Parathyroid adenoma (tissue), 2 donors: ENCODE data around the gene DEDD2.

ENCODE experiments used
- H2AFZ ChIP-seq: fragments of 300-600 bp; sonication (generic); one replicate; pipeline ENCODE4 v1.7.0; 2017; ENCODE audit warnings: antibody characterized with exemption, mild to moderate bottlenecking
- H3K27ac ChIP-seq: fragments of 300-600 bp; sonication (generic); one replicate; pipeline ENCODE4 v1.7.0; 2017
- H3K27me3 ChIP-seq: fragments of 300-600 bp; sonication (generic); one replicate; pipeline ENCODE4 v1.7.0; 2017; ENCODE audit warnings: low read length; ENCODE audit not compliant: control insufficient read depth, insufficient read depth
- H3K36me3 ChIP-seq: fragments of 300-600 bp; sonication (generic); one replicate; pipeline ENCODE4 v1.7.0; 2017; ENCODE audit warnings: low read length; ENCODE audit not compliant: control insufficient read depth, insufficient read depth
- H3K4me1 ChIP-seq: fragments of 300-600 bp; sonication (generic); one replicate; pipeline ENCODE4 v1.7.0; 2017; ENCODE audit warnings: control low read depth
- H3K4me2 ChIP-seq: fragments of 300-600 bp; sonication (generic); one replicate; pipeline ENCODE4 v1.7.0; 2017; ENCODE audit warnings: low read length
- H3K4me3 ChIP-seq: fragments of 300-600 bp; sonication (generic); one replicate; pipeline ENCODE4 v1.7.0; 2017; ENCODE audit warnings: low read depth, low read length
- H3K79me2 ChIP-seq: fragments of 300-600 bp; sonication (generic); one replicate; pipeline ENCODE4 v1.7.0; 2017; ENCODE audit warnings: control low read depth
- H3K9ac ChIP-seq: fragments of 300-600 bp; sonication (generic); one replicate; pipeline ENCODE4 v1.7.0; 2017; ENCODE audit warnings: mild to moderate bottlenecking
- H3K9me3 ChIP-seq: fragments of 300-600 bp; sonication (generic); one replicate; pipeline ENCODE4 v1.7.0; 2017; ENCODE audit warnings: low read length; ENCODE audit not compliant: control insufficient read depth
- TF ChIP-seq, protein P1 (sequence below): fragments of 300-600 bp; sonication (generic); IDR thresholded peaks from one replicate; pipeline ENCODE4 v1.7.0; 2017; ENCODE audit warnings: antibody characterized with exemption, mild to moderate bottlenecking
- donor health status: primary hyperparathyroidism.

The DEDD2 gene

DNA sequence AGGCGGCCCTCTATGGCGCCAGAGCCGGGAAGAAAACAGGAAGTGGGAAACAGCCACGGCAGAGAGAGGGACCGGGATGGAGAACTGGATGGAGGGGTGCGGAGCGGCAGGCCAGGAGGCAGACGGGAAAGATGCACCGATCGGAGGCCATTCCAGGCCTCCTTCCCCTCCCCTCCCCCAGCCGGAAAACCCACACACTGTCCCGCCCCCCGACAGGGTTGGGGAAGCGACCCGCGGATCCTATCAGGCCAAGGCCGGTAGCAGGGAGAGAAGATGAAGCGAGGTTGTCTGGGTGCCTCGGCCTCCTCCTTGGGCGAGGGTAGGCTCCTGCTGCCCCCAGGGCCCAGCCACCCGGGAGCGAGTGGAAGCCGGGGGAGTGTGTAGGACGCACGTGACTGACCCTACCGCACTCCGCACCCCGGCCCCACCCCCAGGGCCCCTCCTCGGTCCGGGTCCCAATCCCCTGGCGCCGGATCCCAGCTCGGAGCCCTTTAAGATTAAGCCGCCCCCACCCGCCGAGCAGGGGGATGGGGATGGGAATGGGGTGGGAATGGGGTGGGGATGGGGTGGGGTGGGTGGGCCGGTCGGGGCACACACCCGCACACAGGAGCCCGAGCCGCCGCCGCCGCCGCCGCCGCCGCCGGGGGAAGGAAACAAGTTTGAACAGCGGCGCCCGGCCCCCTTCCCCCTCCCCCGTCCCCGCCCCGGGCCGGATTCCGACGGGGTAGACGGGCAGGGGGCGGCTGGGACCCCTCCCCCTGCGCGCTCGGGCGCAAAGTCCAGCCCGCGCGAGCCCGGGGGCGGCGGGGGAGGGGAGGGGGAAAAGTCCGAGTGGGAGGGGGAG lies 36.0 kb upstream of the DEDD2 start:
- Histone ChIP-seq H3K27ac (peak overlapping the region; percentile 95), H3K9me3 (no peaks in the 10 kb centered on the region), H3K79me2 (peaks cover 2% of the 10 kb centered on the region), H3K4me2 (peak overlapping the region; percentile 83), H2AFZ (peak overlapping the region; percentile 77), H3K27me3 (no peaks in the 10 kb centered on the region), H3K36me3 (no peaks in the 10 kb centered on the region), H3K9ac (peak overlapping the region; percentile 86), H3K4me3 (peak overlapping the region; percentile 98), H3K4me1 (peaks cover 17% of the 10 kb centered on the region)
- TF ChIP-seq, protein P1, sequence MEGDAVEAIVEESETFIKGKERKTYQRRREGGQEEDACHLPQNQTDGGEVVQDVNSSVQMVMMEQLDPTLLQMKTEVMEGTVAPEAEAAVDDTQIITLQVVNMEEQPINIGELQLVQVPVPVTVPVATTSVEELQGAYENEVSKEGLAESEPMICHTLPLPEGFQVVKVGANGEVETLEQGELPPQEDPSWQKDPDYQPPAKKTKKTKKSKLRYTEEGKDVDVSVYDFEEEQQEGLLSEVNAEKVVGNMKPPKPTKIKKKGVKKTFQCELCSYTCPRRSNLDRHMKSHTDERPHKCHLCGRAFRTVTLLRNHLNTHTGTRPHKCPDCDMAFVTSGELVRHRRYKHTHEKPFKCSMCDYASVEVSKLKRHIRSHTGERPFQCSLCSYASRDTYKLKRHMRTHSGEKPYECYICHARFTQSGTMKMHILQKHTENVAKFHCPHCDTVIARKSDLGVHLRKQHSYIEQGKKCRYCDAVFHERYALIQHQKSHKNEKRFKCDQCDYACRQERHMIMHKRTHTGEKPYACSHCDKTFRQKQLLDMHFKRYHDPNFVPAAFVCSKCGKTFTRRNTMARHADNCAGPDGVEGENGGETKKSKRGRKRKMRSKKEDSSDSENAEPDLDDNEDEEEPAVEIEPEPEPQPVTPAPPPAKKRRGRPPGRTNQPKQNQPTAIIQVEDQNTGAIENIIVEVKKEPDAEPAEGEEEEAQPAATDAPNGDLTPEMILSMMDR: no peak

DNA sequence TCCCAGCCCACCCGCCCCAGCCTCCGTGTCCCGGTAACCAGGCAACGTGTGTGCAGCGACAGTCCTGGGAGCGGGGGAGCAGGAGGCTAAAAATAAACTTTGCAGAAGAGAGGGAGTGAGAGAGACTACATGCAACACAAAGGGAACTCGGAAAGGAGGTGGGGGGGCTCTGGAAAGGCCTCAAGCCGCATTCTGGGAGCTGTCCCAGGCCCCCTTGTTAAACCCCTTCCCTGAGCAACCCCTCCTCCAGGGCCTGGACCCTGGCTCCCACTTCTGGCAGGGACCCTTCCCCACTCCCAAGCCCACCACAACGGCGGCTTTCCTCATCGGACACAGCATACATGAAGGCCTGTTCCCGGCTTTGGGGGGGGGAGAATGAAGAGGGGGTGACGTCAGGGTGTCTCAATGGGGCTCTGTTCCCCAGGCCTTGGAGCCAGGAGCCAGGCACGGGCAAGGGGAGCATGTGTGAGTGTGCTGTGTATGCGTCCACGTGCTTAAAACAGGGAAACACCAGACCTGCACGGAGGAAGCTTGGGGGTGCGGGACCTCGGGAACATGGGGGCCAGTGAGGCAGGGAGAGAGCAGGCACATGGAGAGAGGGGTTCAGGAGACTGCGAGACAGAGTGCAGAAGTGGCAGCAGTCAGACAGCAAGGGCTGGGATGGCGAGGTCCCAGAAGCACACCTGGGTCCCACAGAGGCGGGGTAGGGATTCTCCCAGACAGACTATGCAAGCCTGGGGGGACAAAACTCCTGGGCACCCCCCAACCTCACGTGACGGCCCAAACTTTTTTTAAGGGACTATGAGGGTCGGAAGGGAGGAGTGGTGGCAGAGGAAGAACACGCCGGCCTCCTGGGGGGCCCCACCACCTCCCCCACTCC lies 35.1 kb upstream of the DEDD2 start:
- Histone ChIP-seq H3K4me2 (peak overlapping the region; percentile 75), H3K4me3 (peak overlapping the region; percentile 63), H3K27ac (peak overlapping the region; percentile 78), H3K4me1 (peaks cover 17% of the 10 kb centered on the region), H3K9ac (no peak overlapping the region), H3K79me2 (peaks cover 2% of the 10 kb centered on the region), H3K27me3 (no peaks in the 10 kb centered on the region), H3K36me3 (no peaks in the 10 kb centered on the region), H3K9me3 (no peaks in the 10 kb centered on the region), H2AFZ (peak overlapping the region; percentile 75)
- TF ChIP-seq, protein P1: no peak

DNA sequence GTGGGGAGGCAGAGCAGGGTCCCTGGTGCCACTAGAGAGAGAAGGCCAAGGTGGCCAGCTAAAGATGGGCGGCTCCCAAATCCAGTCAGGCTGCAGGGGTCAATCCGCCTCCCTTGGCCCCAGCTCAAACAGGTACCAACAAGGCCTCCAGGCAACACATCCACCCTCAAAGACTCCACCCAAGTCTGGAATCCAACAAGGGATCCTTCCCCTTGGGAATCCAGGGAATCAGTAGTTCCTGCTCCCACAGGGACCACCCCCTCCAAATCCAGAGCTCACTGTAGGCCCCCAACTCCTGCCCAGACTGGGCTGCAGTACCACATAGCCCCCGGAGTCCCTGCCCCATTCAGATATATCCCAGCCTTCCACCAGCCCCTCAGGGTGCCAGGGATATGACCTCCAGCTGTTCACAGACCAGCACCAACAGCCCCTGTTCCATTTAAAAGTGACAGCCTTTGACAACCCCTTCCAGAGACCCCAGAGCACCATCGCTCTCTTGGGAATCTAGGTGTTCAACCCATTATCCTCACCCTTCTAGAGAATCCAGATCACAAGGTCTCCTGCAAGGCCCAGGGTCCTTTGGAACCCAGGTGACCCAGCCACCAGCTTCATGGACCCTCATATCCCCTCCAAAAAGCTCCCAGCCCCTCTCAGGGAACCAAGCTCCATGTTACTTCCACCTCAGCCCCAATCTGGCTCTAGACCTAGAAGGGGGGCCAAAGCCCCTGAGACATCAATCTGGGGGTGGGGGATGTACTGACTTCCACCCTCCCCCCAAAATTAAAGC lies 34.3 kb upstream of the DEDD2 start:
- H3K9ac ChIP-seq: no peak overlapping the region

More for the DNA sequence above, 34.3 kb upstream of the DEDD2 start:
- H3K36me3 ChIP-seq: no peaks in the 10 kb centered on the region
- peak overlapping the region; percentile 48 for H3K27ac ChIP-seq
- H3K79me2 ChIP-seq: peaks cover 2% of the 10 kb centered on the region
- H2AFZ ChIP-seq: no peak overlapping the region
- H3K4me3 ChIP-seq: no peak overlapping the region
- no peak overlapping the region for H3K4me2 ChIP-seq
- TF ChIP-seq, protein P1: no peak
- H3K9me3 ChIP-seq: no peaks in the 10 kb centered on the region
- peaks cover 17% of the 10 kb centered on the region for H3K4me1 ChIP-seq
- no peaks in the 10 kb centered on the region for H3K27me3 ChIP-seq
